ENCODE measurements around the gene IL17RE. TPM values are rescaled to one million over a fixed set of nuclear protein-coding genes. Genes with fewer than 3 reads are reported as not detected.
"Not testable (repeated sequence)": the region's sequence is repeated elsewhere in the genome, so short reads cannot be mapped to it uniquely, and the experiment has no call there.

IL17RE gene
- total RNA-seq, 1 experiment from 2014 or later = 30.6 TPM

DNA sequence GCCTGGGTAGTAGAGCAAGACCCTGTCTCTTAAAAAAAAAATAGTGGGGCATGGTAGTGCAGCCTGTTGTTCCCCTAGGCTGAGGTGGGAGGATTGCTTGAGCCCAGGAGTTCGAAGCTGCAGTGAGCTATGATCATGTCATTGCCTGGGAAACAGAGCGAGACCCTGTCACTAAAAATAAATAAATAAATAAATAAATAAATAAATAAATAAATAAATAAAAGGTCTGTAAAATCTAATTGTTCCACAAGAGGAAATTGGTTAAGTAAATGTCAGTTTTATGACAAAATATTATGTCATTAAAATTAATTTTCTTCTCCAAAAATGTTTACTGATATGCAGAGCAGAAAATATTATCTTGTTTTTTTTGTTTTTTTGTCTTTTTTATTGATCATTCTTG, 36.3 kb downstream of the IL17RE start:
- Mint-ChIP-seq H3K4me3 (ENCODE audit: low read depth, unreplicated experiment) (no peak overlapping the region), H3K4me1 (ENCODE audit: low read depth, unreplicated experiment) (peaks cover 15% of the 10 kb centered on the region), H3K36me3 (ENCODE audit: insufficient read depth, unreplicated experiment) (peaks cover 18% of the 10 kb centered on the region), H3K9me3 (ENCODE audit: low read depth, unreplicated experiment) (no peaks in the 10 kb centered on the region), H3K27me3 (ENCODE audit: unreplicated experiment) (no peaks in the 10 kb centered on the region), H3K27ac (ENCODE audit: unreplicated experiment) (no peak overlapping the region)
- TF ChIP-seq, protein P1, sequence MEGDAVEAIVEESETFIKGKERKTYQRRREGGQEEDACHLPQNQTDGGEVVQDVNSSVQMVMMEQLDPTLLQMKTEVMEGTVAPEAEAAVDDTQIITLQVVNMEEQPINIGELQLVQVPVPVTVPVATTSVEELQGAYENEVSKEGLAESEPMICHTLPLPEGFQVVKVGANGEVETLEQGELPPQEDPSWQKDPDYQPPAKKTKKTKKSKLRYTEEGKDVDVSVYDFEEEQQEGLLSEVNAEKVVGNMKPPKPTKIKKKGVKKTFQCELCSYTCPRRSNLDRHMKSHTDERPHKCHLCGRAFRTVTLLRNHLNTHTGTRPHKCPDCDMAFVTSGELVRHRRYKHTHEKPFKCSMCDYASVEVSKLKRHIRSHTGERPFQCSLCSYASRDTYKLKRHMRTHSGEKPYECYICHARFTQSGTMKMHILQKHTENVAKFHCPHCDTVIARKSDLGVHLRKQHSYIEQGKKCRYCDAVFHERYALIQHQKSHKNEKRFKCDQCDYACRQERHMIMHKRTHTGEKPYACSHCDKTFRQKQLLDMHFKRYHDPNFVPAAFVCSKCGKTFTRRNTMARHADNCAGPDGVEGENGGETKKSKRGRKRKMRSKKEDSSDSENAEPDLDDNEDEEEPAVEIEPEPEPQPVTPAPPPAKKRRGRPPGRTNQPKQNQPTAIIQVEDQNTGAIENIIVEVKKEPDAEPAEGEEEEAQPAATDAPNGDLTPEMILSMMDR (IDR thresholded peaks at IDR 0.05; ENCODE audit: unreplicated experiment) = no peak
- DNase-seq = no peak
- no TSS peak for BruUV-seq (replicated peaks)
- intact Hi-C loops (cut with micrococcal nuclease; ENCODE audit: unreplicated experiment) = no loop called here
- CTCF ChIA-PET = no interaction called here

DNA sequence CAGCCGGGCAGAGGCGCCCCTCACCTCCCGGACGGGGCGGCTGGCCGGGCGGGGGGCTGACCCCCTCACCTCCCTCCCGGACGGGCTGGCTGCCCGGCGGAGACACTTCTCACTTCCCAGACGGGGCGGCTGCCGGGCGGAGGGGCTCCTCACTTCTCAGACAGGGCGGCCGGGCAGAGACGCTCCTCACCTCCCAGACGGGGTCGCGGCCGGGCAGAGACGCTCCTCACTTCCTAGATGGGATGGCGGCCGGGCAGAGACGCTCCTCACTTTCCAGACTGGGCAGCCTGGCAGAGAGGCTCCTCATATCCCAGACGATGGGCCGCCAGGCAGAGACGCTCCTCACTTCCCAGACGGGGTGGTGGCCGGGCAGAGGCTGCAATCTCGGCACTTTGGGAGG, 37.3 kb downstream of the IL17RE start:
- H3K4me1 Mint-ChIP-seq (ENCODE audit: low read depth, unreplicated experiment) = peaks cover 11% of the 10 kb centered on the region
- H3K36me3 Mint-ChIP-seq (ENCODE audit: insufficient read depth, unreplicated experiment); intact Hi-C loops (cut with micrococcal nuclease; ENCODE audit: unreplicated experiment); DNase-seq; H3K27me3 Mint-ChIP-seq (ENCODE audit: unreplicated experiment); BruUV-seq (replicated peaks); H3K4me3 Mint-ChIP-seq (ENCODE audit: low read depth, unreplicated experiment); H3K27ac Mint-ChIP-seq (ENCODE audit: unreplicated experiment); CTCF ChIA-PET; H3K9me3 Mint-ChIP-seq (ENCODE audit: low read depth, unreplicated experiment): not testable (repeated sequence)

DNA sequence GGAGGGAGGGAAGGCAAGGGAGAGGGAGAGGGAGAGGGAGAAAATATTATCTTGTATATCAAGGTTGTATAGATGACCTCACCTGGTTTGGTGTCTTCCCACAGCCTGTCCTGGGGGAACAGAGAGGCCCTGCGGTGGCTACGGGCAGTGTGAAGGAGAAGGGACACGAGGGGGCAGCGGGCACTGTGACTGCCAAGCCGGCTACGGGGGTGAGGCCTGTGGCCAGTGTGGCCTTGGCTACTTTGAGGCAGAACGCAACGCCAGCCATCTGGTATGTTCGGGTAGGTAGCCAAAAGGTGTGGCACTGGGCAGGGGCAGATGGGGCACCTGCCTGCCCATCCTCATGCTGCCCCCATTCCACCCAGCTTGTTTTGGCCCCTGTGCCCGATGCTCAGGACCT, 38.1 kb downstream of the IL17RE start:
- BruUV-seq (replicated peaks) = no TSS peak
- CTCF ChIA-PET = interaction anchor here (0.6 to 1.0 kb wide), 2 partner anchors 8 to 12 kb away, joined by 3 read pairs; no protein-coding TSS in a partner anchor
- Mint-ChIP-seq H3K27me3 (ENCODE audit: unreplicated experiment) (no peaks in the 10 kb centered on the region), H3K4me3 (ENCODE audit: low read depth, unreplicated experiment) (no peak overlapping the region), H3K9me3 (ENCODE audit: low read depth, unreplicated experiment) (no peaks in the 10 kb centered on the region), H3K27ac (ENCODE audit: unreplicated experiment) (no peak overlapping the region), H3K4me1 (ENCODE audit: low read depth, unreplicated experiment) (peaks cover 2% of the 10 kb centered on the region), H3K36me3 (ENCODE audit: insufficient read depth, unreplicated experiment) (peaks cover 6% of the 10 kb centered on the region)
- intact Hi-C loops (cut with micrococcal nuclease; ENCODE audit: unreplicated experiment) = no loop called here
- DNase-seq = no peak
- TF ChIP-seq, protein P1 (IDR thresholded peaks at IDR 0.05; ENCODE audit: unreplicated experiment) = no peak

DNA sequence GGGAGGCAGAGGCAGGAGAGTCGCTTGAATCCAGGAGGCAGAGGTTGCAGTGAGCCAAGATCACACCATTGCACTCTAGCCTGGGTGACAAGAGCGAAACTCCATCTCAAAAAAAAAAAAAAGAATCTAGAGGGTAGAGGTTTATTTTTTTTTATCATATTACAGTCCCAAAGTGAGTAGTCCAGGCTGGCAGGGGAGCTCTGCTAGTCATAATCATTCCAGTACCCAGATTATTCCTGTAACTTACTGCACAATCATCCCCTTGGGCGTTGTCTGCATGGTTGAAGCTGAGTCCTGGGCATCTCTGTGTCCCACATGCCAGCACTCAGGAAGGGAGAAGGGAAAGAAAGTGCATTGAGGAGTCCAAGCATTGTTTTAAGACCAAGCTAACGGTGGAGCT, 39.5 kb downstream of the IL17RE start:
- Mint-ChIP-seq H3K4me1 (ENCODE audit: low read depth, unreplicated experiment) (no peaks in the 10 kb centered on the region), H3K36me3 (ENCODE audit: insufficient read depth, unreplicated experiment) (peaks cover 19% of the 10 kb centered on the region), H3K27ac (ENCODE audit: unreplicated experiment) (no peak overlapping the region), H3K9me3 (ENCODE audit: low read depth, unreplicated experiment) (no peaks in the 10 kb centered on the region), H3K27me3 (ENCODE audit: unreplicated experiment) (no peaks in the 10 kb centered on the region), H3K4me3 (ENCODE audit: low read depth, unreplicated experiment) (no peak overlapping the region)
- CTCF ChIA-PET = interaction anchor here (0.7 kb wide), 1 partner anchor 160 kb away, joined by 9 read pairs; no protein-coding TSS in a partner anchor
- TF ChIP-seq, protein P1 (IDR thresholded peaks at IDR 0.05; ENCODE audit: unreplicated experiment) = no peak
- intact Hi-C loops (cut with micrococcal nuclease; ENCODE audit: unreplicated experiment) = no loop called here
- DNase-seq = no peak
- no TSS peak for BruUV-seq (replicated peaks)

DNA sequence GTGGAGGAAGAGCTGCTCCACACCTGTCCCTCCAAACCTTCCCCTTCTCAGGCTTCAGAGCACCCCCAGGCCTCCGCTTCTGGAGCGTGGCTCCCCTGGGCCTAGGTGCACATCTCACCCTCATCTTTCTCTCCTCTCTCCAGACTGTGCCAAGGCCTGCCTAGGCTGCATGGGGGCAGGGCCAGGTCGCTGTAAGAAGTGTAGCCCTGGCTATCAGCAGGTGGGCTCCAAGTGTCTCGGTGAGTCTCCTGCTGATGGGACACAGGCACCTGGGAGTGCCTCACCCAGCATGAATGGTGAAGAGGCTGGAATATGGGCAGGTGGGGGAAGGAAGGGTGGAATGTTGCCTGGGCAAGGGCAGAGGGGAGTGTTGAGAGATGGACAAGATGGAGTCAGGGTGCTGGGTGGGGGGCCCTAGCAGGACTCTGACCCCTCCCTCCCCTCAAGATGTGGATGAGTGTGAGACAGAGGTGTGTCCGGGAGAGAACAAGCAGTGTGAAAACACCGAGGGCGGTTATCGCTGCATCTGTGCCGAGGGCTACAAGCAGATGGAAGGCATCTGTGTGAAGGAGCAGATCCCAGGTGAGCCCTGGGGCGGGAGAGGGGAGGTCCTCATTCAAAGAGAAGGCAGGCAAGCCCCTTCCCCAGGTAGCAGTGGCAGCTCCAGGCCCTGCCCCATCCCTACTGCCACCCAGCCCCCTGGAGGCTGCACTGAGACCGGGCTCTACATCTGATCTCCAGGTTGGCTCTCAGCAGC, 40.5 kb downstream of the IL17RE start:
- no peak overlapping the region for H3K27ac Mint-ChIP-seq (ENCODE audit: unreplicated experiment)
- TF ChIP-seq, protein P1 (IDR thresholded peaks at IDR 0.05; ENCODE audit: unreplicated experiment) = no peak
- BruUV-seq (replicated peaks) = no TSS peak
- H3K9me3 Mint-ChIP-seq (ENCODE audit: low read depth, unreplicated experiment) = no peaks in the 10 kb centered on the region
- no peak overlapping the region for H3K4me3 Mint-ChIP-seq (ENCODE audit: low read depth, unreplicated experiment)
- intact Hi-C loops (cut with micrococcal nuclease; ENCODE audit: unreplicated experiment) = no loop called here
- no peaks in the 10 kb centered on the region for H3K4me1 Mint-ChIP-seq (ENCODE audit: low read depth, unreplicated experiment)
- CTCF ChIA-PET = interaction anchor here (0.6 kb wide), 2 partner anchors 22 to 167 kb away, joined by 3 read pairs; no protein-coding TSS in a partner anchor
- no peak for DNase-seq
- H3K27me3 Mint-ChIP-seq (ENCODE audit: unreplicated experiment) = no peaks in the 10 kb centered on the region
- H3K36me3 Mint-ChIP-seq (ENCODE audit: insufficient read depth, unreplicated experiment) = peaks cover 28% of the 10 kb centered on the region

All from Calu3 (cell line).